Measurements from ENCODE around the gene AGRP.

The AGRP gene

GRCh38 chr16:67447508-67448076, 35.8 kb downstream of the AGRP start:
- Histone ChIP-seq H3K4me1 (ENCODE audit: control extremely low read depth in 1 of 4, control insufficient read depth in 4 of 4, insufficient read depth in 4 of 4, low read length in 3 of 4) (no peaks in the 10 kb centered on the region), H3K27me3 (replicated peaks in 2 of 5; ENCODE audit: control insufficient read depth in 4 of 5, insufficient read depth in 5 of 5, low read length in 4 of 5) (no peaks in the 10 kb centered on the region), H3K9me3 (ENCODE audit: control extremely low read depth in 1 of 5, control insufficient read depth in 4 of 5, insufficient read depth in 2 of 5, low read depth in 1 of 5, low read length in 4 of 5) (no peaks in the 10 kb centered on the region), H3K4me3 (ENCODE audit: control insufficient read depth in 1 of 7, extremely low read depth in 1 of 7, insufficient read depth in 4 of 7, low read depth in 2 of 7, low read length in 6 of 7) (no peak overlapping the region), H3K36me3 (ENCODE audit: control insufficient read depth in 4 of 4, insufficient read depth in 4 of 4, low read length in 3 of 4) (peaks cover 0 to 86% (median 31%) of the 10 kb centered on the region in 4 experiments), H3K27ac (ENCODE audit: insufficient read depth in 1 of 2, low read depth in 1 of 2, low read length in 2 of 2, poor library complexity in 1 of 2, severe bottlenecking in 2 of 2) (no peak overlapping the region)
- ChIA-PET CTCF (interaction anchor here (0.9 to 3.5 kb wide), 8 partner anchors 12 to 187 kb away, joined by 3 to 34 read pairs (median 4); partner anchors contain the start of gene ZDHHC1), POLR2A (no interaction called here)
- peak in 2 of 3 donors; percentile 21 to 38 for DNase-seq
- 90% methylated on average over 4 of the region's 6 CpGs for WGBS (ENCODE audit: insufficient coverage)

GRCh38 chr16:67446968-67447507, 36.3 kb downstream of the AGRP start:
- H3K4me3 ChIP-seq (ENCODE audit: control insufficient read depth in 1 of 7, extremely low read depth in 1 of 7, insufficient read depth in 4 of 7, low read depth in 2 of 7, low read length in 6 of 7): no peak overlapping the region
- WGBS (ENCODE audit: insufficient coverage): 97% methylated on average over 6 of the region's 8 CpGs
- no peaks in the 10 kb centered on the region for H3K9me3 ChIP-seq (ENCODE audit: control extremely low read depth in 1 of 5, control insufficient read depth in 4 of 5, insufficient read depth in 2 of 5, low read depth in 1 of 5, low read length in 4 of 5)
- no peak overlapping the region for H3K27ac ChIP-seq (ENCODE audit: insufficient read depth in 1 of 2, low read depth in 1 of 2, low read length in 2 of 2, poor library complexity in 1 of 2, severe bottlenecking in 2 of 2)
- ChIA-PET POLR2A (no interaction called here), CTCF (interaction anchor here (0.9 to 3.5 kb wide), 8 partner anchors 12 to 186 kb away, joined by 3 to 34 read pairs (median 4); partner anchors contain the start of gene ZDHHC1)
- peaks cover 0 to 84% (median 29%) of the 10 kb centered on the region in 4 experiments for H3K36me3 ChIP-seq (ENCODE audit: control insufficient read depth in 4 of 4, insufficient read depth in 4 of 4, low read length in 3 of 4)
- peaks cover 0 to 2% (median 0%) of the 10 kb centered on the region in 4 experiments for H3K4me1 ChIP-seq (ENCODE audit: control extremely low read depth in 1 of 4, control insufficient read depth in 4 of 4, insufficient read depth in 4 of 4, low read length in 3 of 4)
- no peak for DNase-seq
- H3K27me3 ChIP-seq (replicated peaks in 2 of 5; ENCODE audit: control insufficient read depth in 4 of 5, insufficient read depth in 5 of 5, low read length in 4 of 5): no peaks in the 10 kb centered on the region

DNA sequence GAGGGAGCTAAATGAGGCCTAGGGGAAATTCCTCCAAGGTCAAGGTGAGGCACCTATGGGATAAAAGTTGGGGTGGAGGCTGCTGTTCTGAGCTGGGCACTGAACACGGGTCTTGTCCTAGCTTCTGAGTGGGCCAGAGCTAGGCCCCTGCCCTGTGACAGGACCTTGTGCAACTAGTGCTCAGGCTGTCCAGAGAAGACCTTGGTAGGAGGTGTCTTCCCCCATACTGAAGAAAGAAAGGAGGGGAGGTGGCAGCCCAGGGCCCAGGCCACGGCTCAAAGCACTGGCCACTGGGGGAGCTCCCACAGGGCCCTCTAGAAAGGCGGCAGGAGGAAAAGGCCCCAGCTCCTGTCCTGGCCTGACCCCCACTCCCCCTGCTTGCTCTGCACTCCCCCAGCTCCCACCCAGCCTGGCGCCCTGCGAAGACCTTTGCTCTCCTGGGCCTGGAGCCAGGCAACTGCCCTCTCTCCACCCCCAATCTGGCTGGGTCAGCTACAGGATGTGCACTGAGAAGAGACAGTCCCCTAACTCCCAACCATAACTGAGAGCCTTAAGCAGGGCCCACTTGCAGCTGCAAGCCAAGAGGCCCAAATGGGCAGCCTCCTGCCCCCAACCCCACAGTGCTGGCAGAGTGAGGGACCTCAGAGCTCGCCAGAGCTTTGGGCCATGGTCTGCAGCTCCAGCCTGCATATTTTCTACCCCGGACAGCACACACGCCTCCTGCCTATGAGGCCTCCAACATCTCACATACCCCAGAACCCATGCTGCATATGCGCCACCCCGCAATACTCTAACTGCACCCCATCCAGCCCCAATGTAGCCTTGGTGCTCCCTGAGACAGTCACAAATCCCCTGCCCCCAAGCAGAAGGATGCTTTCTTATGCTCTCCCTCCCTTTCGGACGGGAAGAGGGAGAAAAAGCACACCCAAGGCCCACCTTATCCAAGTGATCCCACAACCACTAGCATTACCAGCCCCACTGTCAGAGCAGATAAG, 37.1 kb downstream of the AGRP start:
- H3K4me3 ChIP-seq (ENCODE audit: control insufficient read depth in 1 of 7, extremely low read depth in 1 of 7, insufficient read depth in 4 of 7, low read depth in 2 of 7, low read length in 6 of 7): no peak overlapping the region
- H3K27me3 ChIP-seq (replicated peaks in 2 of 5; ENCODE audit: control insufficient read depth in 4 of 5, insufficient read depth in 5 of 5, low read length in 4 of 5): no peaks in the 10 kb centered on the region
- no peak for DNase-seq
- peaks cover 0 to 10% (median 0%) of the 10 kb centered on the region in 4 experiments for H3K4me1 ChIP-seq (ENCODE audit: control extremely low read depth in 1 of 4, control insufficient read depth in 4 of 4, insufficient read depth in 4 of 4, low read length in 3 of 4)
- H3K36me3 ChIP-seq (ENCODE audit: control insufficient read depth in 4 of 4, insufficient read depth in 4 of 4, low read length in 3 of 4): peaks cover 0 to 84% (median 27%) of the 10 kb centered on the region in 4 experiments
- ChIA-PET POLR2A (interaction anchor here (0.6 kb wide), 1 partner anchor 249 kb away, joined by 3 read pairs; no protein-coding TSS in a partner anchor), CTCF (interaction anchor here (0.6 to 4.8 kb wide), 12 partner anchors 10 to 186 kb away, joined by 3 to 34 read pairs (median 4); no protein-coding TSS in a partner anchor)
- H3K9me3 ChIP-seq (ENCODE audit: control extremely low read depth in 1 of 5, control insufficient read depth in 4 of 5, insufficient read depth in 2 of 5, low read depth in 1 of 5, low read length in 4 of 5): no peaks in the 10 kb centered on the region
- no peak overlapping the region for H3K27ac ChIP-seq (ENCODE audit: insufficient read depth in 1 of 2, low read depth in 1 of 2, low read length in 2 of 2, poor library complexity in 1 of 2, severe bottlenecking in 2 of 2)
- 100% methylated on average over 11 of the region's 12 CpGs for WGBS (ENCODE audit: insufficient coverage)

DNA sequence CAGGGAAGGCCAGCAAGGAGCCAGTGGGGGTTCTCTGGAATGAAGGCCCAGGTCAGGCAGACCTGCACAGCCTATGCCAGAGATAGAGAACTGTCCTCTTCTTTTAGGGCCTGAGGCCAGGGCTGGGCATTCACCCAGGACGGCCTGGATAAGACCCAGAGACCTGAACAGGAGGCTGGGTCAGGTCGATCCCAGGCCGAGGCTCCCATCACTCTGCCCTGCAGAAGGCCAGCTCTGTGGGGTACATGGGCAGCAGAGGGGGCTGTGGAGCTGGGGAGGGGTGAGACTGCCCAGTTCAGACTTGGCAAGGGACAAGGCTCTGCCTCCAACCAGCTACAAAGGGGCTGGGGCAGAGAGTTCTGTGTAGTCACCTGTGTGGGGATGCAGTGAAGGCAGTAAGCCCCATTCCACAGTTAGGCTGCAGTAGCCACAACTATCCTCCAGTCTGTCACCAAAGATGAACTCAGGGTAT, 37.9 kb downstream of the AGRP start:
- Histone ChIP-seq H3K27me3 (replicated peaks in 2 of 5; ENCODE audit: control insufficient read depth in 4 of 5, insufficient read depth in 5 of 5, low read length in 4 of 5) (no peaks in the 10 kb centered on the region), H3K4me3 (ENCODE audit: control insufficient read depth in 1 of 7, extremely low read depth in 1 of 7, insufficient read depth in 4 of 7, low read depth in 2 of 7, low read length in 6 of 7) (no peak overlapping the region), H3K9me3 (ENCODE audit: control extremely low read depth in 1 of 5, control insufficient read depth in 4 of 5, insufficient read depth in 2 of 5, low read depth in 1 of 5, low read length in 4 of 5) (no peaks in the 10 kb centered on the region), H3K4me1 (ENCODE audit: control extremely low read depth in 1 of 4, control insufficient read depth in 4 of 4, insufficient read depth in 4 of 4, low read length in 3 of 4) (peaks cover 0 to 16% (median 0%) of the 10 kb centered on the region in 4 experiments), H3K27ac (ENCODE audit: insufficient read depth in 1 of 2, low read depth in 1 of 2, low read length in 2 of 2, poor library complexity in 1 of 2, severe bottlenecking in 2 of 2) (no peak overlapping the region), H3K36me3 (ENCODE audit: control insufficient read depth in 4 of 4, insufficient read depth in 4 of 4, low read length in 3 of 4) (peaks cover 0 to 86% (median 26%) of the 10 kb centered on the region in 4 experiments)
- POLR2A ChIA-PET: interaction anchor here (0.6 kb wide), 1 partner anchor 250 kb away, joined by 3 read pairs; no protein-coding TSS in a partner anchor
- 100% methylated on average over 3 of the region's 3 CpGs for WGBS (ENCODE audit: insufficient coverage)
- no peak for DNase-seq
- CTCF ChIA-PET: interaction anchor here (0.6 to 4.8 kb wide), 10 partner anchors 9 to 88 kb away, joined by 3 to 34 read pairs (median 4); no protein-coding TSS in a partner anchor

GRCh38 chr16:67445126-67445426, 38.3 kb downstream of the AGRP start:
- DNase-seq: no peak
- Histone ChIP-seq H3K4me1 (ENCODE audit: control extremely low read depth in 1 of 4, control insufficient read depth in 4 of 4, insufficient read depth in 4 of 4, low read length in 3 of 4) (peaks cover 0 to 16% (median 0%) of the 10 kb centered on the region in 4 experiments), H3K27me3 (replicated peaks in 2 of 5; ENCODE audit: control insufficient read depth in 4 of 5, insufficient read depth in 5 of 5, low read length in 4 of 5) (no peaks in the 10 kb centered on the region), H3K27ac (ENCODE audit: insufficient read depth in 1 of 2, low read depth in 1 of 2, low read length in 2 of 2, poor library complexity in 1 of 2, severe bottlenecking in 2 of 2) (no peak overlapping the region), H3K4me3 (ENCODE audit: control insufficient read depth in 1 of 7, extremely low read depth in 1 of 7, insufficient read depth in 4 of 7, low read depth in 2 of 7, low read length in 6 of 7) (no peak overlapping the region), H3K9me3 (ENCODE audit: control extremely low read depth in 1 of 5, control insufficient read depth in 4 of 5, insufficient read depth in 2 of 5, low read depth in 1 of 5, low read length in 4 of 5) (no peaks in the 10 kb centered on the region), H3K36me3 (ENCODE audit: control insufficient read depth in 4 of 4, insufficient read depth in 4 of 4, low read length in 3 of 4) (peaks cover 0 to 86% (median 28%) of the 10 kb centered on the region in 4 experiments)
- WGBS (ENCODE audit: insufficient coverage): 100% methylated on average over 7 of the region's 7 CpGs
- CTCF ChIA-PET: interaction anchor here (0.9 to 4.8 kb wide), 7 partner anchors 9 to 76 kb away, joined by 3 to 34 read pairs (median 4); no protein-coding TSS in a partner anchor
- POLR2A ChIA-PET: no interaction called here

- POLR2A ChIA-PET: no interaction called here
Measured at GRCh38 chr16:67444259-67445125, 38.9 kb downstream of the AGRP start.

More at GRCh38 chr16:67444259-67445125, 38.9 kb downstream of the AGRP start:
- CTCF ChIA-PET: interaction anchor here (0.7 to 4.8 kb wide), 7 partner anchors 9 to 21 kb away, joined by 3 to 23 read pairs (median 4); no protein-coding TSS in a partner anchor
- Histone ChIP-seq H3K9me3 (ENCODE audit: control extremely low read depth in 1 of 5, control insufficient read depth in 4 of 5, insufficient read depth in 2 of 5, low read depth in 1 of 5, low read length in 4 of 5) (no peaks in the 10 kb centered on the region), H3K4me3 (ENCODE audit: control insufficient read depth in 1 of 7, extremely low read depth in 1 of 7, insufficient read depth in 4 of 7, low read depth in 2 of 7, low read length in 6 of 7) (no peak overlapping the region), H3K4me1 (ENCODE audit: control extremely low read depth in 1 of 4, control insufficient read depth in 4 of 4, insufficient read depth in 4 of 4, low read length in 3 of 4) (peaks cover 0 to 16% (median 0%) of the 10 kb centered on the region in 4 experiments), H3K27me3 (replicated peaks in 2 of 5; ENCODE audit: control insufficient read depth in 4 of 5, insufficient read depth in 5 of 5, low read length in 4 of 5) (no peaks in the 10 kb centered on the region), H3K27ac (ENCODE audit: insufficient read depth in 1 of 2, low read depth in 1 of 2, low read length in 2 of 2, poor library complexity in 1 of 2, severe bottlenecking in 2 of 2) (no peak overlapping the region), H3K36me3 (ENCODE audit: control insufficient read depth in 4 of 4, insufficient read depth in 4 of 4, low read length in 3 of 4) (peaks cover 0 to 85% (median 27%) of the 10 kb centered on the region in 4 experiments)
- DNase-seq: no peak
- 98% methylated on average over 20 of the region's 22 CpGs for WGBS (ENCODE audit: insufficient coverage)
